GM21447 (cell line): Measurements from ENCODE around the gene PDZRN3.
"Not testable (repeated sequence)": the region's sequence is repeated elsewhere in the genome, so short reads cannot be mapped to it uniquely, and the experiment has no call there.

Experiments
- ATAC-seq: cut with Tn5 transposase; IDR thresholded peaks from one replicate; pipeline ENCODE4 v1.9.1; 2021; ENCODE audit not compliant: unreplicated experiment

Gene PDZRN3

DNA sequence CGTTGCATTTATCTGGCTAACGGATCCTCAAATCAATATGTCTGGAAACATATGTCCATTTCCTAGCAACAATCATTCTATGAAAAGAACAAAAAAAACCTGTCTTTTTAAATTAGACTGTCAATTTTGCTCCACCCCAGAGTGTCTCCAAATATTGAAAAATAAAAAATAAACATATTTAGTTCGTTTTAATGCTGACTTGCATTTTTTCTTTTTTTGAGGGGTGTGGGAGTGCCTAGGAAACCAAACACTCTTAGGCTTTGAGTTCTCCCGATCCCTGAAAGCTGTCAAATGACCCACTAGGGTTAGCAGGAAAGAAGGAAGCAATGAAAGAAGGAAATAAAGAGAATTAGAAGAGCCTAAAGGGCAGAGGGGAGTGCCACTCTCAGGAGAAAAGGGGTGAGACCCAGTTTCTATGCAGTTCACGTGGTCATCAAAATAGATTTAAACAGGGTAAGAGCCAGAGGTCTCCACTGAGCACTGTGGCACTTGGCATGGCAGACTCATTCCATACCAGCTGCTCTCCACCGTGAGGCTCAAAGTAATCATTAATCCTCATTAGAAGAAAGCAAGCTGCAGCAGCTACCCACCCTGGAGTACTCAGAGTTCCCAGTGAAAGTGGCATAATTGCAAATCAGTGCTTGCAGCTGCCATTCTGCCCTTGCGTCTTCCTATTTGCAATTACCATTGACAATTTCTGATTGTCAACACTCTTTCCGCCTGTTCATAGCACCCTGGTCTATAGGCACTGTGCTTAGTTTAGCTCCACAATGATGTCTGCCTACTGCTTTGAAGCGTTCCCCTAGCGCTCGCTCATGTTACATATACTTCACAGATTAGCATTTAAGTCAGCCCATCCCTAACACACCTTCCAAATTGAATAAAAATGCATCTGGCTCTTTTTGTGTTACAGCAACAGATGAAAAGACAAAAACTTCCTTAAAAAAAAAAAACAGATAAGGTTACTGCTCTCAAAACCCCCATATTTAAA, 32.3 kb downstream of the PDZRN3 start:
- ATAC-seq = no peak

DNA sequence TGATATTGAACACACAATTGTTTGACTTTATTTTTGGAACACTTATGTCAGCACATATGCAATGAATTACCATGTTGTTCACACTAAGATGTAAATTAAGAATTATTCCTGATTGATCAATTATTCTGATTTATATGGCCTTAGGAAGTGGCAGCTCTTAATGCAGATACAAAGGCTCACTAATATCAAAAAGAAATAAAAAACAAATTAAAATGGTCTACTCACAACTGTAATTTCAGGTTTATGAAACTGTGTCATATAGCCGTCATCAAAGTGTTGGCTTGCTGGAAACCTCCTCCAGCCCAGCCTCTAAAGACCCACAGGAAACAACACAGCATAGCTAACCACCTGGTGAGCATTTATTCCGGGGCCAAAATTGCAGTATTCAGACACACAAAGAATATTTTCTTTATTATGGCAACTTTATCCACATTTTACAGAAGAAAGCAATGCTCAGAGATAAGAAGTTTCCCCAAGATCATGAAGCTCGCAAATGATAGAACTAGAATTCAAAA, 33.4 kb downstream of the PDZRN3 start:
- ATAC-seq = no peak

DNA sequence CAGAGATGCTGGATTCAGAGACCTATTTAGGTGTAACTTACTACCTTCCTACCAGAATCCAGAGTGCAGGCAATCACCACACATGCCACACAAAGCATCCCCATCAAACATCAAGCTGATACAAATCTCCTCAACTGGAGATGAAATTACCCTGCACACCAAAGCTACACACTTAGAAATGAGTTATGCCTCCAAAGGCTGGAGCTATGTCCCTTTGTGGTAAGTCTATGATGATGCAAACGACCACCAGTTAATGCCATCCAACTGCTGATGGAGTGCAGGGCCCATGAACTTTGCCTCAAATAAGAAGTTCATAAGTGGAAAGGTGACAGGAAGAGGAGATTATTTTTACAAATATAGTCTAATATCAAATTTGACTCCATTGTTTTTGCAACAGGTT, 38.1 kb downstream of the PDZRN3 start:
- ATAC-seq = no peak

DNA sequence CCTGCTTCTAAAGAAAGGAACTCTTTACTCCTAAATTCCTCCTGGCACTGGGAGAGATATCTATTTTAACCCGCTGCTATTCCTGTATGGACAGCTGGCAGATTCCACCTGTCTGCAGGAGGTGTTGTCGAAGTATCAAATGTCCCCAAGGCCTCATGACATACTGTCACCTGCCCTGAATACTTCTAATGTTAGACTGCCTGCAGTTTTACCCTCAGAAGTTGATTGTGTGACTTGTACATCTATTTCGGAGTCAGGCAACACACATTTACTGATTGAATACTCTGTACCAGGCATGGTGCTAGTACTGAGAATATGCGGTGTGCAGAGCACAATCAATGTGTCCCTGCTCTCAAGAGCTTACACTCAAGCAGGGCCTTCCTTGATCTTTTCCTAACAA, 38.6 kb downstream of the PDZRN3 start:
- no peak for ATAC-seq

DNA sequence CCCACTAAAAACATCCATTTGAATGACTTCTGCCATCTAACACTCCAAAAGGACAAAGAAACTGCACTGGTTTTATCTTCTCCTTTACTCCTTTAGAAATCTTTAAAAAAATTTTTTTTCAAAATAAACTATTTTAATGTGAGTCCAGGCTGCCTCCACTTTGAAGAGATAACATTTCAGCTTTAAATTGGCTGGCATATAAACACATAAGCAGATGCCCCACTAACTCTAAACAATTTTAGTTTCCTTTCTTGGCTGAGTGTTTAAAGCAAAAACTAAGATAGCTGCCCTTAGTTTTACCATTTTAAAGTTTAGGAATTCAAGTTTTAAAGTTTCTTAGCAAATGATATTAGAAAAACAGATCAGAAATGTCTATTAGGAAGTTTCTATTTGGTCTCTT, 39.9 kb downstream of the PDZRN3 start:
- ATAC-seq = no peak

DNA sequence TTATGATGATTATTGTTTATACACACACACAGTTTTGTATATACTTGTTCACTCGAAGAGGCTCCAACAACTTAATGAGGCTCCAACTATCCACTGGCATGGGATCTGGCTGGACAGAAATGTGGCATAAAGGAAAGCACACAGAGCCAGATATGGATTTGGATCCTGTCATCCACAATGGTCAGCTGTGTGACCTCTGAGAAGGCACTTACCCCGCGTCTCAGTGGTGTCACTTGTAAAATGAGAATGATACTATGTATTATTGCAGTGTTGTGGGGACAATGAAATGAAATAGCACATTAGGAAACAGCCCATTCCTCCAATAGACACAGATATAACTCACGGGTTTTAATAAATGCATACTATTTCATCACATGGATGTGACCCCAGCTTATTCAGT, 42.2 kb downstream of the PDZRN3 start:
- no peak for ATAC-seq

DNA sequence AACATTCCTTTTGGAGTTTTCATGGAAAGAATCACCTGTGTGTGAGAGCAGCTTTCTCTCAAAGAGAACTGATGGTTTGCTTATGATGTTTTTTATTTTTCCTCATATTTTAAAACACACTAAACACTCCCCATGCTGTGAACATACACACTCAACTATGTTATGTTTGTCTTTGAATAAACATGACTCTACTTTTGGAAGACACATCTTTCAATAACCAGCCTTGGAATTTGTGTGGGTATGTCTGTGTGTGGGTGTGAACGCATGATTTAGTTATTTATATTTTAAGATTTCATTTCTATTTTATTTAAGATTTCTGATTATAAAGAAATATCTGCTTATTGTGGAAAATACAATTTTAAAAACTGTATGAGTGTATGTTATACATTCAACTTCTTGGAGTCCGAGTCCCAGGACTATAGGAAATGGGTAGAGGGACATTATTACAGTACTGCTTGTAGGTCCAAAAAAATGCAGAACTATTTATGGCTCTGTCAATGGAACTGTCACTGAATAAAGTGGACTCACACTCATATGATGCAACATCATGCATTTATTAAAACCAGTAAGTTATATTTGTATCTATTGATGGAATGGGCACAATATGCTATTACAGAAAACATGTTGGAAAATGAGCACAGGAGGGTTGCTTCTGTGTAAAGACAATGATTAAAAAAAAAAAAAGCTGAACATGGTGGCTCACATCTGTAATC, 43.5 kb downstream of the PDZRN3 start:
- no peak for ATAC-seq

DNA sequence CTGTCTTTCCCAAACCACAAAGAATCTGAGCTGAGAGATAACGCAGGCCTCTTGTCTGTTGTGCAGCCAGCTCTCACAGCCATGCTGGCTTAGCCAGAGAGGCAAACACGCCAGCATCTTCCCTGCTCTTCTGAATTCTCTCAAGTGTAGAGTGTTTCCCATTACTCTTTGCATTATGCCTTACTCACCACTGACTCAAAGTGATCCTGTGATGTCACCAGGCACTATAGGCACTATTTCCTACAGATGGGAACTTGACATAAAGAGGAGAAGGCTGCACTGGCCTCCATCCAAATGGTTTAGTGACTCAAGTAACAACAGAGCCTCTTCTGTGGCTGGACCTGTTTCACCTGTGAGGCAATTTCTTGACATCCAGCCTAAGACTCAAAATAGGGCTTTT, 44.4 kb downstream of the PDZRN3 start:
- no peak for ATAC-seq

DNA sequence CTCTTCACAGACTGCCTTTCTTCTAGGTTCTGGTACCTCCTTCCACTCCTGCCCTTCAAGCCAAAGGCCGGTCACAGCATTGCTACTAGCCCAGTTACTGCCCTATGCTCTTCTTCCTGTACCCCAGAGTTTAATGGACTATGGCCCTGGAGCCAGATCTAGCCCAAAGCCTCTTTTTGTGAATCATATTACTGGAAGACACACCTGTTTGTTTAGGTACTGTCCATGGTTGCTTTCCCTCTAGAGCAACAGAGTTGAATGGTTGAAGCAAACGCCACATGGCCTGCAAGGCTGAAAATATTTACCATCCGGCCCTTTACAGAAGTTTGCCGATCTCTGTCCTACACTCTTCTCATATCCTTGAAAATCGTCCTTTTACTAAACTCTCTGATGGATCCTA, 47.0 kb downstream of the PDZRN3 start:
- ATAC-seq = no peak

DNA sequence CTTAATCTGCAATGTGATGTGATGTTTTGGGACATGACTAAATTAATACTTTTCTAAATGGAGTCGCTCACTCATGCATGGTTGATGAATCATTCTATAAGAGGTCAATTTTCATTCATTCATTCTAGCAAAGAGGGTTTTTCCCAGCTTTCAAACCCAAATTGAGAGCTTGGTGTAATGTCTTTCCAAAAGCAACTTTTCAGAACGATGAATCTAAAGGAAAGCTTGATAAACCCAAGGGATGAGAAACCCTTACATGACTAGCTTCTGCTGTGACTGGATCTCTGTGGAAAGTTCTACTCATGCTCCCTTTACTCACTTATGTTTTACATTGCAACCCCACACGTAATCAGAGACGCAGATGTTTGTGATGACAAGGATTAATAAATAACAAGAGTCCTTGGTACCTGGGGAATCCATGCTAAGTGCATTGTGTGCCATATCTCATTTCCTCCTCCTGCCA, 47.7 kb downstream of the PDZRN3 start:
- ATAC-seq = no peak

DNA sequence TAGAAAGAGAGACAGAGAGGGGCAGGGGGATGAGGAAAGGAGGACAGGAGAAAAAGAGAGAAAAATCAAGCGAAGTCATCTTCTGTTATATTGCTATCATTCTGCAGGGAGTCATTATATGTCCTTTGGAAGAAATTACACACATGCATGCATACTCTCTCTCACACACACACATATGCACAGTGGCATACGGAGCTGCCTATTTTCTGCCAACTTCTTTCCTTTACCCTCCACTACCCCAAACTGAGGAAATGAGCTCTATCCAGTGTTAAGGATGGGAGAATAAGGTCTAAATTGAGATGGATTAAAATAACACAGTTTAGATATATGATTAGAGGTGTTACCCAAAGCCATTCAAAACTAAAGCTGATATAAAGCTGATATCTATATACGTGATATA, 48.8 kb downstream of the PDZRN3 start:
- no peak for ATAC-seq

DNA sequence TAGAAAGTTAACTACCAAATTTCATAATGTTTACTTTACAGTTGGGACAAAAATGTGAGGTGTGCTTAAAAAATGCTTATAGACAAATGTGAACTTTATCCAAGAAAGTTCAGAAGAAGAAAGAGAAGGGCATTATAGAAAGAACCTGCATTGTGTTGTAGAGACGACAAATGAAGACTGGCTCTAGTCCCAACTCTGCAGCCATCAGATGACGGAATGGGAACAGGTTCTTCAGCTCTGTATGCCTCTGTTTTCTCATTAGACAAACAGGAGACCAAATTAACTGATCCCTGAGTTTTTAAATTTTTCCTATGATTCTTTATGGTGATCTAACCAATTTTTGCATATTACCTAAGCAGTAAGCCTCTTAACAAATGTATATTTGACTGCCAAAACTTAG, 49.2 kb downstream of the PDZRN3 start:
- no peak for ATAC-seq

DNA sequence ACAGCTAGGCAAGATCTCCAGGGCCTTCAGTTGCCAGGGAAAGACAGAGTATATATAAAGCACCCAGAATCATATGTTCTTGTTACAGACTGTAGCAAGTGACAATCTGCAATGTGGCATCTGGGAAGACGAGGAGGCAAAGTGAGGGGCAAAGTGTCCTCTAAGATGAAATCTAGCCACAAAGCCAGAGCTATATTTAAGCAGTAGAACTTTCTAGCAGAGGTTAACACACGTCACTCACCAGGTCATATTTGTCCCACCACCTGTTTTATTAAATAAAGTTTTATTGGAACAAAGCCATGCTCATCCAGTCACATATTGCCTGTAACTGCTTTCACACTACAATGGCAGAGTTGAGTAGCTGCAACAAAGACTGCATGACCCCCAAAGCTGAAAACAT, 51.5 kb downstream of the PDZRN3 start:
- ATAC-seq = no peak

DNA sequence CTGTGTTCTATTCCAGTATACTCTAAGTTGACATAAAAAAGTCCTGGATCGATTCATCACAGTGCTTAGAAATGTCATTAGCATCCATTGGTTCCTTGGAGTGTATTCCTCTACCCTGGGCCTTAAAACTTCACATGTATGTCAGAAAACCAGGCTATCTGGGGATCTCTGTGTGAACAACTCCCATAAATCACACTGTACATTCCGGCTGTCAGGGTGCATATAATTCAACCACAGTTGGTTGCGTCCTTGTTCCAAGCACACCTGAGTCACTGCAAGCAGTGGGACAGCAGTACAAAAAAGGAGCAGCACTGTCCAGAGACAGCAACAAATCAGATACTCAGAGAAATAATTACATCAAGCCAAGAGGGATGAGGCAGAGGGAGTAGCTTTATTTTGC, 52.4 kb downstream of the PDZRN3 start:
- ATAC-seq = no peak

DNA sequence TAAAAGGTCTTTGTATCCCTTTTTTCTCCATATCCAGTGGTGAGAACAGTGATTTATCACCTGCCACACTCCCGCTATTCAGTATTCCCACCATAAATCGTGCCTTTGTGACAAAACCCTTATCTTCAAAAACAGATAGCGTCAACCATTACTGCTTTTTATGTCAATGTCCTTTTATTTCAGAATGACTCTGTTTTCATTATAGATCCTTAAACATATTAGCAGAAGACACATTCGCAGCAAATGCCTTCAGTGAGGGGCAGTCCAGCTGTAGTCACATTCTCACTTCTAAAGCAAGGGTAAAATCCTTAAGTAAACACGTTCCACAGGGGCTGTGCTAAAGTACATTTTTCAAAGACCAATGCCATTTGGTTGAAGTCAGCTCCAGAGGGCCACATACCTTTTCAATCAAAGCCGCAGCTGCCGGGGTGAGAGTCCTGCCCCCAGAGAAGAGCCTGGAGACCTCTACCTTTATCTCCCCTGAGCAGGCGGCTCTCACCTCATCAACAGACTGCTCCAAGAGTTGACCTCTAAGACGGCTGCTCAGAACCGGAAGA, 53.4 kb downstream of the PDZRN3 start:
- no peak for ATAC-seq

DNA sequence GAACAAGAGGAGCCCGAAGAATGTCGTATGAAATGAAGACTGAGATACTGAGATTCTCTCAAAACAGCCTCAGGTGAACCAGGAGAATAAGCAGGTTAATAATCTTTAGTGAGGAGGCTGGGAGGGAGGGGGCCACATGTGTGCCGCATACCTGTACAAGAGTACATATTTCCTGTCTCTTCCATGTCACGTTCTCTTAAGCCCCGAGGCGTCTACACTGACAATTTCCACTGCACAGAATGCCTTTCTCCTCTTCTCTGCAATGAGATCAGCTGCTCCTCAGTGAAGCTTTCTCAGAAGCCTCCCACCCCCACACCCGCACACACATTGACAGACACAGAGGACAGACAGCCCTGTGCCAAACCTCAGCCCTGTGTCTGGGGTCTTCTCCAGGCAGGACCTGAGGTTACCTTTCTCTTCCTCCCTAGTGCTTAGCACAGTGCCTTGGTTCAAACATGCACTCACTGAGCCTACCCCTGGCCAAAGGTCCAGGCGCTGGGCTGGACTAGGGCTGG, 55.4 kb downstream of the PDZRN3 start:
- ATAC-seq = no peak

DNA sequence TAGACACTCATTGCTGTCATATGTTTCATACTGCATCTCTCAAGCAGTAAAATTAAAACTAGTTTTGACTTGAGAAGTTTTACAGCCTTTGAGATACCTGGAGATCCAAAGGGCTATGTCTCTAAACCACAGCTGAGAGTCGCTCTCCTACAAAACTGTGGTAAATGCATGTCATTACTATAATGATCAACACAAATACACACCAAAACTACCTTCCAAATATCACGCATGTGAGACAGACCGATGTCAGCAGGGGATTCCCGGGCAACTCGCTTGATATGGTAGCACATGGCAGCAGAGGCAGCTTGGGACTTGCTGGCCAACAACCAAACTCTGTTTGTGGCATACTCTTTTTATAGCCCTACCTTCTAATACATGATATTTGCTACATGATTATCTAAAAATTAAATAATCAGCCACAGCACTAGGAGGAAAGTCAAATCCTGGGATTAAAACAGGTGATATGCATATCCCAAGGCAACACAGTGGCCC, 56.3 kb downstream of the PDZRN3 start:
- no peak for ATAC-seq

DNA sequence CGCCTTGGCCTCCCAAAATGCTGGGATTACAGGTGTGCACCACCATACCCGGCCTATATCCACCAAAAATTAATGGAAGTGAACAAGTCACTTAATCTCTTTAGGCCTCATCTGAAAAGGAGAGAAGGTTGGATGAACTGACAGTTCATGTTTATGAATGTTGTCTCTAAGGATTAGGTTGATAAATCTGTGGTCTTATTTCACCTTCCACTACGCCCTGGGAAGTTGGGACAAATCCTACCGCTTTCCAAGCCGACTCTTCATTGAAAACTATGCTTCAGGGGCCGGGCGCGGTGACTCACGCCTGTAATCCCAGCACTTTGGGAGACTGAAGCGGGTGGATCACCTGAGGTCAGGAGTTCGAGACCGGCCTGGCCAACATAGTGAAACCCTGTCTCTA, 59.4 kb downstream of the PDZRN3 start:
- ATAC-seq = not testable (repeated sequence)

DNA sequence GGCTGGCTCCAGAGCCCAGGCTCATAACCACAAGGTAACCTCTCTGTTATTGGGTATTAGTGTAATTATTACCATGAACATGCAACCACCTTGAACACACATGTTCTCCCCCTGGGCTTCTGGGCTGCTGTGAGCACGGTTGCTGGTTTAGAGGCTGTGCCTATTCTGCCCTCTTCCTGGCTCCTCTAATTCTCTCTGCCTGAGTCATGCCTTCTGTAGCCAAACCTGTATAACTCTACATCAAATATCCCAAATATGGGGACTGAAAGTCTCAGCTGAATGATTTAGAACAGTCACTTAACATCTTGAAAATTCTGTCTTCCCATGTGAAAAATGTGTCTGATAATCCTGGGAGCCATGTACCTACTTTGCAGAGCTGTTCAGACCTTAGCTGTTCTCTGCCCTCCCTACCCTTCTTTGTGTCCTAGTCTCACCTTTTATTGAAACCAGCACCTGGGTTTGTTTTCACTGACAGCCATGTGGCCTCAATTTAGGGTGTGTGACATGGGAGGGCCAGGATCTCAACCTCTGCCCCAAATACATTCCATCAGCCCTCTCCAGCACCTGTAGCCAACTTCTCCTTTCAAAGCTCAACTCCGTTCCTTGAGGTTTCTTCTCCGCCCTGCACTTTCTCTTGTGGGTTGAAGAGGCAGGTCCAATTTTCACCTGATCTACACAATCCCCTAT, 60.7 kb downstream of the PDZRN3 start:
- ATAC-seq = no peak

DNA sequence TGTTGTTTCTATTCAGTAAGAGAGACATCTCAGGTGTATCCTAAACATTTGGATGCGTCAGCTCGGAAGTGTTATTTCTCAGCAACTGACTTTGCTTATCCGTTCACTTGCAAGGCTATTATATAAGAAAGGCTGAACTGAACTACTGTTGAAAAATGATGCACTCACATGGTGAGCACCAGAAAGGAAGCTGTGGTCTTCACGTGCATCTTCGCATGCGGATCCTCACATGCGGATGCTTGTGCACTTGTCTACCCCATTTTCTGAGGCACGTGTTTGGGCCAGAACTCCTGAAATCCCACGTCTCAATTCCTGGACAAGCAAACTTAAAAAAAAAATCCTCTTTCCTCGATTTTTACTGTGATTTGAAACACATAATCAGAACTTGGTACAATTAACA, 63.2 kb downstream of the PDZRN3 start:
- no peak for ATAC-seq

DNA sequence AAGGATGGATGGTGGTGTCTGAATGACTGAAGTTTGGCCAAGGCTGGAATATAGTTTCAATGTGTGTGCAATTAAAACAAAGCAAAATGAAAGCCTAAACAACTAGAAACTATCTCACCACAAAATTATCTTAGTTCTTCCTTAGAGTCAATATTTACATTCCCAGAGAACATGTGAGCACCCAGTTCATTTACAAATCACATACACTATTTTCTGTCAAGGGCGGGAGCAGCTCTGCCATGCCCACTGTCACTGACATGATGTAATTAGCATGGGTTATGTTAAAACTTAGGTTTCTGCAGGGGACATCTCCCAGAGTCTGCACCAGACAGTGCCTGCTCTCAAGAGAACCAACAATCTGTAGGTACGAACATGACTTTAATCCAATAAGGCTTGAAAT, 65.0 kb downstream of the PDZRN3 start:
- no peak for ATAC-seq
